Activated B cell treated with CpG ODN at 0.5 μM for 24 hours (primary cell): Measurements from ENCODE around the gene EXT2. TPM values are rescaled to one million over a fixed set of nuclear protein-coding genes. Genes with fewer than 3 reads are reported as not detected.

Experiments used
- ATAC-seq: fragments of 200-7000 bp; cut with Tn5 transposase; one replicate; pipeline ENCODE4 v1.10.0; 2021; ENCODE audit warnings: low read depth, mild to moderate bottlenecking, moderate library complexity
- CTCF ChIA-PET: fragments of 350-600 bp; sonication (Branson Sonifier 250); formaldehyde crosslinking; loops from one replicate; lab custom pipeline; 2021; ENCODE audit warnings: antibody characterized with exemption; lab: Charles Lee
- POLR2A ChIA-PET: fragments of 350-600 bp; sonication (Branson Sonifier 250); formaldehyde crosslinking; loops from one replicate; lab custom pipeline; 2021; ENCODE audit warnings: antibody characterized with exemption; lab: Charles Lee
- DNase-seq: peaks from one replicate; pipeline ENCODE4 v3.0.0; 2022
- H3K27ac Mint-ChIP-seq: one replicate; pipeline ENCODE4 v1.8.0; 2020; ENCODE audit warnings: mixed read lengths
- H3K27me3 Mint-ChIP-seq: one replicate; pipeline ENCODE4 v1.8.0; 2021; ENCODE audit warnings: mixed read lengths
- H3K36me3 Mint-ChIP-seq: one replicate; pipeline ENCODE4 v1.8.0; 2021; ENCODE audit warnings: low read depth, mixed read lengths
- H3K4me1 Mint-ChIP-seq: one replicate; pipeline ENCODE4 v1.8.0; 2021; ENCODE audit warnings: mixed read lengths
- H3K4me3 Mint-ChIP-seq: one replicate; pipeline ENCODE4 v1.8.0; 2020; ENCODE audit warnings: mild to moderate bottlenecking, mixed read lengths
- H3K9me3 Mint-ChIP-seq: one replicate; pipeline ENCODE4 v1.8.0; 2020; ENCODE audit warnings: mixed read lengths
- CTCF ChIP-seq: fragments of 200-600 bp; IDR thresholded peaks from one replicate; pipeline ENCODE4 v1.8.0; 2022; ENCODE audit warnings: antibody characterized with exemption, mild to moderate bottlenecking
- intact Hi-C: fragments of 100-400 bp; cut with micrococcal nuclease; formaldehyde crosslinking; loops from one replicate; pipeline ENCODE4 v1.15.1; 2024
- total RNA-seq: library from RNA; stranded (reverse); gene quantifications from 2 replicates; pipeline ENCODE4 v1.2.3, GENCODE V29; 2022

Gene EXT2
- total RNA-seq, 1 donor from 2014 or later: 22.1 TPM

- intact Hi-C loops: no loop called here
- H3K4me3 Mint-ChIP-seq: no peak overlapping the region
- DNase-seq: no peak
- CTCF ChIA-PET: interaction anchor here (0.7 to 4.2 kb wide), 5 partner anchors 9 to 517 kb away, joined by 3 to 38 read pairs (median 3); partner anchors contain the start of gene EXT2
- H3K4me1 Mint-ChIP-seq: peaks cover 10% of the 10 kb centered on the region
- H3K27ac Mint-ChIP-seq: no peak overlapping the region
- no peaks in the 10 kb centered on the region for H3K9me3 Mint-ChIP-seq
- no peaks in the 10 kb centered on the region for H3K27me3 Mint-ChIP-seq
- POLR2A ChIA-PET: interaction anchor here (0.8 to 1.2 kb wide), 2 partner anchors 10 to 11 kb away, joined by 3 read pairs; partner anchors contain the start of gene EXT2
- peaks cover 19% of the 10 kb centered on the region for H3K36me3 Mint-ChIP-seq
- TF ChIP-seq CTCF: no peak
- ATAC-seq: no peak
Observed at GRCh38 chr11:44104481-44105294, 9.2 kb downstream of the EXT2 start.

- CTCF ChIA-PET: no interaction called here
Observed at GRCh38 chr11:44108260-44108659, 12.8 kb downstream of the EXT2 start.

DNA sequence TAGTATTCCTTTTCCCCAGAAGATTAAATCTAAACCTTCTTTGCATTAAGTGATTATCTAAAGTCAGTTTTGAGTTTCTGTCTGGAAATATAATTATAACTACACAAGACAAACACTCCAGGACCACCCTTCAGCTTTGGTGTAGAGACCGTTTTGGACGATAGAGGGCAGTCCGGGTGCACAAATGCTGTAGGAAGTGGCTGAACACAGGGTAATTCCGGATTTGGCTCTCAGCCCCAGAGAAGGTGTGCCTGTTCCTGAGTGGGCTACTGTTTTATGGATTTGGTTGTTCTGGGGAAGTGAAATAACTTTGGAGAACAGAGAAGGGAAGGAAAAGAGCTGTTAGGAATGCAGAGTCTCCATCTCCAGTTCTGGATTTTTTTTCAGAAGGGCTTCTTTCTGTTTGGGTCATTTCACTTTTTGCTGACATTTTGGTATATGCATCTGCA, 14.8 kb downstream of the EXT2 start:
- intact Hi-C loops: loop anchor here (1.0 to 10.0 kb wide), 4 partner anchors 15 to 801 kb away; partner anchors contain the start of gene EXT2
- Mint-ChIP-seq H3K36me3 (peaks cover 50% of the 10 kb centered on the region), H3K4me3 (no peak overlapping the region), H3K27ac (no peak overlapping the region), H3K27me3 (no peaks in the 10 kb centered on the region), H3K9me3 (no peaks in the 10 kb centered on the region), H3K4me1 (peaks cover 5% of the 10 kb centered on the region)
- CTCF ChIA-PET: interaction anchor here (1.2 kb wide), 2 partner anchors 9 to 19 kb away, joined by 3 read pairs; no protein-coding TSS in a partner anchor
- ATAC-seq (peak; percentile 96), DNase-seq (peak; percentile 26)
- peak; percentile 68 for TF ChIP-seq CTCF
- POLR2A ChIA-PET: interaction anchor here (1.0 to 1.1 kb wide), 2 partner anchors 15 to 176 kb away, joined by 3 read pairs; partner anchors contain the start of gene EXT2

More at GRCh38 chr11:44108260-44108659, 12.8 kb downstream of the EXT2 start:
- Mint-ChIP-seq H3K4me3 (no peak overlapping the region), H3K4me1 (peaks cover 12% of the 10 kb centered on the region), H3K27me3 (no peaks in the 10 kb centered on the region), H3K27ac (no peak overlapping the region), H3K36me3 (peaks cover 33% of the 10 kb centered on the region), H3K9me3 (no peaks in the 10 kb centered on the region)
- intact Hi-C loops: no loop called here
- TF ChIP-seq CTCF: no peak
- DNase-seq (no peak), ATAC-seq (no peak)
- POLR2A ChIA-PET: no interaction called here

- no peak overlapping the region for H3K27ac Mint-ChIP-seq
- DNase-seq (no peak), ATAC-seq (no peak)
- no peak overlapping the region for H3K4me3 Mint-ChIP-seq
- ChIA-PET POLR2A (no interaction called here), CTCF (no interaction called here)
- H3K4me1 Mint-ChIP-seq: peaks cover 5% of the 10 kb centered on the region
- H3K36me3 Mint-ChIP-seq: peaks cover 69% of the 10 kb centered on the region
- no peaks in the 10 kb centered on the region for H3K27me3 Mint-ChIP-seq
- no peak for TF ChIP-seq CTCF
- H3K9me3 Mint-ChIP-seq: no peaks in the 10 kb centered on the region
- intact Hi-C loops: loop anchor here (10.0 kb wide), 1 partner anchor 513 kb away; no protein-coding TSS in a partner anchor
Observed at GRCh38 chr11:44112091-44112821, 16.8 kb downstream of the EXT2 start.
